SKM-1 treated with dmso at 0.1 percent for 144 hours (cell line): ENCODE data around the gene UMOD.

ENCODE experiments used
- DNase-seq: peaks from one replicate; lab custom pipeline; 2025; ENCODE audit not compliant: unreplicated experiment; lab: John Stamatoyannopoulos, UW

UMOD gene

DNA sequence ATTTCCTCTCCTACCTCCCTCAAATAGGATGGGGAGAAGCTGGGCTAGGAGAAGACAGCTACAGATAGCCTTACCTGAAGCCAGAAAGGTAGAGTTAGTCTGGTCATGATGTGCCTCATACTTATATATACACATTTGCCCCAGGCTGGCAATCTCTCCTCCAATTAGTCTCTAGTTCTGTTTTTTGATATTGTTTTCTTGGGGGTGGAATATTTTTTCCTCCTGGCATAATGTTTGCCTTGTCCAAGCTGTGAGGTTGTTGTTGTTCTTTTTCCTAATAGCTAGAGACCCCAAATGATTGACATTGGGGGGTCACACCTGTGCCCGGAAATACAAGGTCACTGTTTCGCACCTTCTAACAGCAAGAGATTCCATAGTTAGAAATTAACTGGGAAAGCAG lies at the start of gene UMOD:
UMOD (minus strand) TSS at position 101 of the 400 bp plus-strand sequence. CDS start 1,978 bp downstream, outside the sequence.
- no peak for DNase-seq

DNA sequence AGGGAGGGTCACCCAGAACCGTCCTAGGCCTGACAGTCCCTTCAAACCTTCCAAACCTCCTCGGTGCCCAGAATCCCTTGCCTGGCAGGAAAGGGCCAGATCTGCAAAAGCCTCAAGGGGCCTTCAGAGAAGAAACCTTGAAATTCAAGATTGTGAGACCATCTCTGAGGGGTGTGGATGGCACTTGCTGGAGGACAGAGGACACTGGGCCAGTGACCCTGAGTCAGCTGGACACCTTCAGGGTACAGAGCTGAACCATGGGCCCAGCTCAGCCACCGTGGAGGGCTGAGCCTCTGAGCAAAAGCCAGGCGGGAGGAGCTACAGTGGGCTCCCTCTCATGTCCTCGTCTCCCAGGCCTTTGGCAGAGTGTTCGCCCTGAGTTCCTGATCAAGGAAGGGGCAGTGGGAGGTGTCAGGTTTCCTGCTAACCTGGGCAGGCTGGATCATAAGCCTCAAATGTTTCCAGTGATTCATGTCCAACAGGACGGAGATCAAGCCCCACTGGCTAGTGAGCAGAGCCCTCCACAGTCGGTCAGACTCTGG lies 49.0 kb upstream of the UMOD start:
- no peak for DNase-seq

DNA sequence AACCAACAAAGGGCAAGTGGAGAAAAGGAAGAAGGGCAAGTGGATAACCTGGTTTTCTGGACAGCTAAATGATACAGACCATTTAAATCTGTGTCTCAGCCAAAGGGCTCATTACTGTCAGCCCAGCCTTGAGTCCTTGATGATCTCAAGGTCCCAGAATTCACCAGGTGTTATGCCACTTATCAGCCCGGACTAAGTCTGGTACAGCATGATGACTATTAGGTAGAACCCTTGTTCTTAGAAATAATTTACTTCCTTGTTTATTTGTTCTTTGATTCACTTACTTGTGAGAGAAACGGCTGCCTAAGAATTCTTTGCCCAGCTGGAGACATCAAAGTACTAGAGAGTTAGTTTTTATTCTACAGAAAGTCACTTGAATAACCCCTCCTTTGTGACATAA lies 48.6 kb upstream of the UMOD start:
- no peak for DNase-seq

DNA sequence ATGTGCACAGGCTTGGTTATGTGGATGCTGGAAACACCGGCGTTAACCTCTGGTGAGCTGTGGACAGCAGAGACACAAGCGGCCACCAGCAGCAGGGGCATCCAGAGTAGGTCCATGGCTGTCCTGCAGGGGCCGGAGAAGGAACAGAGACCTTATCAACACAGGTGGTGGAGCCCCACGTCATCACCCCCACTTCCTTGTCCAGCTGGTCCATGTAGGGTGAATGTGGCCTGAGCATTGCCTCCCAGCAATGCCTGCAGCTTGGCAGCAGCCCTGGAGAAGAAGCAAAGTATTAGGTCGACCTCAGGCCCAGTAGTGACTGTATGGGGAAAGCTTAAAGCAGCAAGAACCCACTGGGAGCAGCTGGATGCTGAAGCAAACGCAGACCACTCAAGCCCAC lies 46.7 kb upstream of the UMOD start:
- DNase-seq, result no peak

DNA sequence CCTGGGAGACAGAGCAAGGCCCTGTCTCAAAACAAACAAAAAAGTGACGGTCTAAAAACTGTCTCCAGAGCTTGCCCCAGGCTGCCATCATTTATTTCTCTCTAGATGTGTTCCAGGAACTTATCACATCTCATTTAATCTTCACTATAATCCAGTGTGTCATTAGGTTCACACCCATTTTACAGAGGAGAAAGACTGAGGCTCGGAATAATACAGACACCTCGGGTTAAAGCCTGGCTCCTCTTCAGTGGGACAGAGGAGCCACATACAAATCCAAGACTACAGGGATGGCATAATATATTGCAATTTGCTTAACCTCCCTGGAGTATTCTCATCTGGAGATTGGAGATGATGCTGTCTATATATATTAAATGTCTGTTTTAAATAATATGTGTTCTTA lies 46.1 kb upstream of the UMOD start:
- DNase-seq, result no peak

DNA sequence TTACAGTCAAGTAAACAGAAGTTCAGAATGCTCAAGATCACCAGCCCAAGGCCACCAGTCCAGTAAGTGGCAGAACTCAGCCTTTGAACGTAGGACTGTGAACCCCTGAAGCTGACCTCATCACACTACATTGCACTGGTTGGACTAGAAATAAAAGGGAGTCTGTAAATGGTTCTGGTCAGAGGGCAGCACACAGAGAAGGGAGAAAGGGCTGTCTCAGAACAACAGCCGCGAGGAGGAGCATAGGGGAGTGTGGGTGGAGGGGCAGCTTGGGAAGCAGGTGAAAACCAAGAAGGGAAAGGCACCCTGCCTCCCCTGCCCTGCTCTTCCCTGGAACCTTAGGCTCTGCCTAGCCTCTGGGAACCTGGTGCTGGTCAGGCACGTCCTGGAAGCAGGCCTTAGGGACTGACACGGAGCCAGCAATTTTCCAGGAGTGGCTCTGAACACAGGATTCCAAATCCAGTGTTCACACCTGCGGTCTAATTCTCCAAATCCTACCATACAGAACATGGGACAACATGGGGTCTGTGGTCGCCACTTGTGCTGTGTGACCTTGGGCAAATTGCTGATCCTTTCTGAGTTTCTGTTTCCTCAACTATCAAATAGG lies 45.1 kb upstream of the UMOD start:
- DNase-seq, result no peak

DNA sequence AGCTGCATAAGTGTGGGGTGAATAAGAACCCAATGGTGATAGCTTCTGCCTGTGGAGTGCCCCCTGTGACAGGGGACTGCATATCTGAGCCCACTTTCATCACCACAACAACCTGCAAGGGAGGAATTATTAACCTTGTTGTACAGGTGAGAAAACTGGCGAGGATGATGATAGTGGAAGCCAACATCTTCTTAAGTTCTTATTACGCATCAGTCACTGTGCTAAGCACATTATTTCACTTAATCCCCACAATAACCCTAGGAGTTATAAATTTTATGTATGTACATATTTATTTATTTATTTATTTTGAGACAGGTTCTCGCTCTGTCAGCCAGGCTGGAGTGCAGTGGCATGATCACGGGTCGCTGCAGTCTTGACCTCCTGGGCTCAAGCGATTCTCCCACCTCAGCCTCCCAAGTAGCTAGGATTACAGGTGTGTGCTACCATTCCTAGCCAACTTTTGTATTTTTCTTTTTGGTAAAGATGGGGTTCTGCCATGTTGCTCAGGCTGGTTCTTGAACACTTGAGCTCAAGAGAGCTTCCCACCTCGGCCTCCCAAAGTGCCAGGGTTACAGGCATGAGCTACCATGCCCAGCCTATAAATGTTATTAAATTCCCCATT lies 44.4 kb upstream of the UMOD start:
- DNase-seq, result no peak

DNA sequence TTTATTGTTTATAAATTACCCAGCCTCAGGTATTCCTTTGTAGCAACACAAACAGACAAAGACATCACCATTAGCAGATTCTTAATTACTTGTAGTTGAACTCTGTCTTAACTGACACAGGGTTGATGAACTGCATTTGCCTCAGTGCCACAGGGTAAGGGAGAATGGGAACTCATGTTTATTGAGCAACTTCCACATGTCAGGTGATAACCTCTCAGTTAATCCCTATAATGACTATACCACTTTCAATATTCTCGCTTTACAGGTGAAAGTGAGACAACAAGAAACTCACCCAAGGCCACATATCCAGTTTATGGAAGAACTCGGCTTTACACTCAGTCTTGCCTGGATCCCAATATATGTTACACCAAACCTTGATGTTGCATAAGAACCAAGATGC lies 43.4 kb upstream of the UMOD start:
- no peak for DNase-seq

DNA sequence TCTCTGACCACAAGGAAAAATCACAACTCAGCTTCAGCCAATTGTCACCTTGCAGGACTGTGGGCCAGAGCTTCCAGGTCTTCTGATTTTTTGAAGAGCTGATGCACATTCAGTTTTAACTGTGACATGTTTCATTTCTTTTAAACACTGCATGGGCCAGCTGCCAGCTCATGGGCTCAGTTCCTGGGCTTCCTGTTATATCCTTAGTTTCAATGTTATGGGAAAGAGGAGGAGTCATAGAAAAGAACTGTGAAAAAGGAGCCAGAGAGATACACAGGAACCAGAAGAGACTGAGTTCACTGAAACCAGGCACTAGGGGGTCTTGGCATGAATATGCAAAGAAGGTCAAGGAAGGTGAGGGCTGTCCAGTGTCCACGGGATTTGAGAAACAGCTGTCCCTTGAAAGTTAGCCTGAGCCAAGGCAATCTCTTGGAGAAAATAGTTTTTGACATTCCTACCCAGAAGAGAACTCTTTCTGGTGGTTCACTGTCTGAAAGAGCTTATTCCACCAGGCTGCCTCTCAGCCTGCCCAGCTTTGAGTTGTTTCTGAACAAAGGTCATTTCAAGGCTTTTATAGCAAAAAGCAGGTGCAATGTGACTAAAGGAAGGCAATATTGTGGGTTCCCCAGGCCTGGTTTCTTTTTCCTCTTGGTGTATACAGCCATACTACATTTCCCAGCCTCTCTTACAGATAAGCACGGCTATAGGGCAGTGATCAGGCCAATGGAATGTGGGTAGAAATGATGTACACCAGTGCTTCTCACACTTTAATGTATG lies 41.5 kb upstream of the UMOD start:
- DNase-seq, result no peak

DNA sequence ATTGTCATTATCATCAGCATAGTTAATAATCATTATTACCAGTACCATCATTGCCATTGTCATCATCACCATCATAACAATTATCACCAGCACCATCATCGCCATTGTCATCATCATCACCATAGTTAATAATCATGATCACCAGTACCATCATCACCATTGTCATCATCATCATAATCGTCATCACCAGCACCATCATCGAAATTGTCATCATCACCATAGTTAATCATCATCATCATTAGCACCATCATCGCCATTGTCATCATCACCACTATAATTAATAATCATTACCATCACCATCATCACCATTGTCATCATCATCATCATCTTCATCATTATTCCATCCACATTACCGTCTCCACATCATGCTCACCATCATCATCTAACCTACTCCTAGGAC lies 38.5 kb upstream of the UMOD start:
- no peak for DNase-seq

DNA sequence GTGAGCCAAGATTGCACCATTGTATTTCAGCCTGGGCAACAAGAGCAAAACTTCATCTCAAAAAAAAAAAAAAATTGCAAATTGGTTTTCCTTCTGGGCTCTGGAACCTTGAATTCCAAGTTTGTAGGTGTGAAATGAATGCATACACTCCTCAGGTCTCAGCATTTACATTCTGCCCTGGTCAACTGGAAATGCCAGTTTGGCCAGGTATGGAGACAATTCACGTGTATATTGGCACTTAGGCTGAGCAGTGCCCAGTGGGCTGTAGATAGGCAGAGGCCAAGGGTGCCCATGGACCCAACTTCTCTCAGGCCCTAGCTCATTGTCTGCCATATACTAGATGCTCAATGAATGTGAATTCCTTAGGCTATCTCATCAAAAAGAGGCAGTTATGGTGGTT lies 36.3 kb upstream of the UMOD start:
- no peak for DNase-seq

DNA sequence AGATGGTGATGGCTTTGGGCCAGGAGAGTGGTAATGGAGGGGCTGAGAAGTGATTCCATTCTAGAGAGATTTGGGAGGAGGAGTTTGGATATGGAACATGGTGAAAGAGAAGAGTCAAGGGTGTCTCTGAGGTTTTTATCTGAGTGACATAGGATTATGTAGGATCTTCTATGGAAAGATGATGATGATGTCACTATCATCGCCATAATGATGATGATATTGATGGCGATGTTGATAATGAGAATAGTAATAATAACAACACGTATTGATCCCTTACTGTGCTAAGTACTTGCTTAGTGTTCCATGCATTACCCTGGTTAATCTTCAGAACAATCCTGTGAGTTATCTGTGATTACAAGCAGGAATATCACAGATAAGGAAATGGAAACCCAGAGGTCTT lies 35.5 kb upstream of the UMOD start:
- DNase-seq, result no peak

DNA sequence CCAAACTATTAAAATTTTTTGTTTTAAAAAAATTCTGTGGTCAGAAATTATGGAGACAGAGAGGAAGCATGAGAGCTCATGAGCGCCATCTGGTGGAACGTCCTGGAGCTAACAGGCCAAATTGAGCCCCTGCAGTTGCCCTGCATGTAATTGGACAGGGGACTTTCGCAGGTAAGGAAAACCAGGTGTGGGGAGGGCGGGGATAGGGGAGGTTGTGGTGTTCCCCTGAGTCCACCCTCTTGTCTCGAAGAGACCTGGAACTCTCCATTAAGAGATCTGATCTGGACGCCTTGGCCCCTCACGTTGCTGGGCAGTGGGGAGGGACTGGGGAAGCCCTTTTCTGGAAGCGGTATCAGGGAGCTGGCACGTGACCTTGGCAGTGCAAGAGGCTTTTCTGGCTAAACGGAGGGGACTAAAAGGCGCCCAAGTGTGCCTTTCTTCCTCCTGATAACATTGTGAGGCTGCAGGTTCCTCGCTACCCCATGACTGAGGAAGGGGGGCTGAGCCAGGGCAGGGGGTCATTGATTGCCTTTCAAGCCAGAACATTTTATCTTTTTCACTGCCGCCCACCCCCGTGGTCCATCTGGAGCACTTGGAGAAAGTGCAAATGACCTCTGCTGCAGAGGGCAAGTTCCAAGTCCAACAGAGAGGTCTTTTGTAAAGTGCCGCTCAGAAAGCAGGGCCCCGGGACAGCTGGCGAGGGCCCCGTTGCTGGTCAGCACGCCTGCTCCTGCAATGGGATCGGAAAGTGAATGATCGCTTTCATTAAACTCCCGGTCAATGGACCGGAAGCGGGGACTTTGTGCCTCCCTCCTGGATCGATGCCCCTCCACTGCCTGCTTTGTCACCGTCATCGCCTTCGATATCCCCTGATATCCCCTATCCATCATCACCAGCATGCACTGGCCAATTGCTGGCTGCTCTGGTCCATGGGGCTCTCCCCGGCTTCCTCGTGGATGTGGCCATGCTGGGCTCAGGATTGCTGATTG lies 33.6 kb upstream of the UMOD start:
- DNase-seq, result peak; percentile 16

DNA sequence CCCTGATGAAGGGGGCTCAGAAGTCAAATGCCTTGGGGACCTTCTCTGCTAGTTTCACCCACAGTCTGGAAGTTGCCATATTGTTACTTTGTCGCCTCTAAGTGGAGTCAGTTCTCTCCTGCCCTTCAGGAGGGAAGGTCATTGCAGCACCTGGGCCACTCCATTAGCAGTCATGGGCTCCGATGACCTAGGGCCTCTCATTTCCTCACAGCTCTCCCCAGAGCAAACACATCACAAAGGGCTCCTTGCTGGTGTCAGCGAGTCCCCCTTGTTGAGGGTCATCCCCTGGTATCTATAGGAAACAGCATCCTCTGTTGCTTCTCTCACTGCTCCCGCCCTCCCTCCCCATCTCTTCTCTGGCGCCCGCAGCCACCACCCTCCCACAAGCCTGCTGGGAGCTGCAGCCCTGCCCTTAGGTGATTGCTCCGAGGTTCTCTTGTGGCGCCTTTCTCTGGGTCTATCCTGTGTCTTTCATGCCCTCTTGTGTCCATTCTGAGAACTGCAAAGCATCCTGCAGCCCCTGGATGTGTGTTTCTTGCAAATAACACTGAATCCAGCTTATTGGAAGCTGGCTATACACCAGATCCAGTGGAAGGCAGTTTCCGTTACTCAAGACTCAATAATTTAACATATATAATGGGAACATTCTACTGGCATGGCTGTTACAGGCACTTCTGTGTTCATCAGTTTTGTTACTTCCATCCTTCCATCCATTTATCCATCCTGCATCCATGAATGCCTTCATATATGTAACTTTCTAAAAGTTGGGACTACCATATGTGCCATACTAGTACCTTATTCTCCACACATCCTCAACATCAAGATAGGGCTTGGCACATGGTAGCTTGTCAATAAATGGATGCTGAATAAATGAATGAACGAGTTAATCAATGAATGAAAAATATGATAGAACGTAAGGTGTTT lies 30.9 kb upstream of the UMOD start:
- DNase-seq, result peak; percentile 50

DNA sequence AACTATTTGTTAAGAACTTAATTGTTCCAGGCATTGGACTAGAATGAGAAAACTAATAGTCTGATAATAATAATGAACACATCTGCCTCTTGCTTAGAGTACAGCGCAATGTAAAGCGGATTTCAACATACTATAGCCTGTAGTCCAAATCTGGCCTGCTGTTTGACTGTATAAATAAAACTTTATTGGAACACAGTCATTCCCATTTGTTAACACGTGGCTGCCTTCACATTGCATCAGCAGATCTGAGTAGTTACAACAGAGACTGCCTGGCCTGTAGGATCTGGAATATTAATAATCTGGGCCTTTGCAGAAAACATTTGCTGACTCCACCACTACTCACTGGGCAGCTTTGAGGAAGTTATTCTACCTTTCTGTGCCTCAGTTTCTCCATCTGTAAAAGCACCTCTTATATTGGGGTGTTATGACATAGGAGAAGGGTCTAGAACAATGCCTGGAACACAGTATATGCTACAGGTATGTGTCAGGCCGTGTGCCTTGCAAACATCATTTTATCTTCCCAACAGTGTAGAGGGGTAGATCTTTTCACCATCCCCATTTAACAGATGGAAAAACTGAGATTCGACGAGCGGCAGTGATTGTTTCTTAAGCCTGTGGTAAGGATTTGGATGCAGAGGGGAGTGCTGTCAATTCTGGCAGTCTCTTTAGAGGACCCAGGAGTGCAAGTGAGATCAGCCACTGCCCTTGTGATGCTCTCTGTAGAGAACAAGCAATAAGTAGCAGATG lies 29.9 kb upstream of the UMOD start:
- no peak for DNase-seq

DNA sequence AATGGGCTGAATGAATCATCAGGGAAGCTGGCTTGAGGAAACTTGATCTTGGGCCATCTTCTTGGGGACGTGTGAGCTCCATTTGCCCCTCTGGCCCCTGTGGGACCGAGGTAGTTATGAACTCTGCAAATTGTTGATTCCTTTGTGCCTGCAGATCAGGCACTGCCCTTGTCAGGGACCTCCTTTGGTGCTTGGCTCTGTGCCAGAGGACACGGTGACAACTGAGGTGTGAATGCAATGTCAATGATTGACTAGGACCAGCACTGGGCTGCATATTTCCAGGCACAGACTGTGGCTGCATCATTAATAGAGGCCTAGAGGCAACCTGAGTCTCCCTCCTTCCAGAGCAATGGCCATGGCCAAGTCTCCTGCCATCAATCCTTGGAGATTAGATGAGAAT lies 28.3 kb upstream of the UMOD start:
- no peak for DNase-seq

DNA sequence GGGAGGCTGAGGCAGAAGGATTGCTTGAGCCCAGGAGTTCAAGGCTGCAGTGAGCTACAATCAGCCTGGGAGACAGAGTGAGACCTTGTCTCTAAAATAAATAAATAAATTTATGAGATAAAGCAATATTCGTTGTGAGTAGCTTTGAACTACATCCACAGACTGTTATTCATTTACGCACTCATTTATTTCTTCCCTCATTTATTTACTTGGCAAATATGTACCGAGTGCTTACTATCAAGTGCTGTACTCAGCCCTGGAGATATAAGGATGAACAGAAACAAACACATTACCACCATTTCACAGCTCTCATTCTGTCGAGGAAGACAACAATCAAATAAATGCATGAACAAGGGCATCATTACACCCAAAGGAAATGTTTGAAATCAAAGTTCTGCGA lies 24.7 kb upstream of the UMOD start:
- DNase-seq, result no peak

DNA sequence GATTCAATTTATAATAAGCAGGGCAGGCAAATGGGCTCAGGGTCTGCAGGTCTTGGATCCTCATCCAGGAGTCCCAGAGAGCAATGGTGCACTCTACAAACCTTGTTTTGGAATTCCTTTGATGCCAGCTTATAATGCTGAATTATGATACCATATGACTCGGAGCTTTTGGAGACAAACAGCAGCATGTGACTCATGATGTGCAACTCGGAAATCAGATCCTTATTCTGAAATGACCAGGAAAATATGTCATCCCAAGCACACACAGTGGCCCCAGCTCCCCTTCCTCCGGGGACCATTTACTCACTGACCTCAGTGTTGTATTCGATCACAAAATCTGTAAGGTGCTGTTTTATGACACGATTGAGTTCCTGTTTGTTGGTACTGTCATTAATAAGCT lies 20.2 kb upstream of the UMOD start:
- no peak for DNase-seq

DNA sequence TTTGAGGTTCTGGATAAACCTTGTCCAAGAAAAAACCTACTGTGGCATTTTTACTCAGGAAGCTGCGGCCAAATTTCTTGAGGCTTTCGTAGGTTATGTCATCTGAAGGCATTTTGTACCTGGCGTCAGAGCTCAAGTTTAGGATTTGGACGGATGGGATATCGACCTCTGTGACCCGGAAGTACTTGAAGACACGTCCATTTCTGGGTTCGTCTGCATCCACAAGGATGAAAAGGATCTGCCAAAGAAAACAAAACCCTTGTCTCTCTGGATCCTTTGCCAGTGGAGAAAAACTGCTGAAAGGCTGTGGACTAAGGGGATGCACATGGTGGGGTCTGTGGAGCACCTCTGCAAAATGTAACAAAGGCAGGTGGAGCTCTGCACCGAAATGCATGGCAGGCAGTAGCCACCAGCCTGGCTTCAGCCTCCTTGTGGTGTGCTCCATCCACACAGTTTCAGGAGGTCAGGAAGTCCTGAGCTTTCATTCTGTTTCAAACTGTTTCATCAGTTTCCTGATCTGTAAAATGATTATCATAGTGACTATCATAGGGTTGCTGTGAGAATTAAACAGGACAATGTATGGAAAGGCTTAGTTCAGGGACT lies 17.0 kb upstream of the UMOD start:
- DNase-seq, result no peak
